D721Med (cell line): ENCODE measurements around the gene PRG2.
"Not testable (repeated sequence)": the region's sequence is repeated elsewhere in the genome, so short reads cannot be mapped to it uniquely, and the experiment has no call there.

Experiments used
- DNase-seq: peaks from one replicate; pipeline ENCODE4 v3.0.0; 2011; ENCODE audit warnings: low spot score; ENCODE audit not compliant: insufficient read length
- FAIRE-seq: peaks from 2 replicates; lab custom pipeline; 2011; peaks lifted over from hg19 to GRCh38; lab: Jason Lieb, UNC
- CTCF ChIP-seq: IDR thresholded peaks from 2 replicates; pipeline ENCODE4 v1.5.1; 2012; ENCODE audit warnings: mild to moderate bottlenecking, control low read depth; ENCODE audit not compliant: insufficient read depth; ENCODE audit errors: missing control alignments

Gene PRG2

GRCh38 chr11:57403802-57404147 lies 13.3 kb upstream of the PRG2 start:
- no peak for FAIRE-seq
- no peak for DNase-seq
- TF ChIP-seq CTCF, result no peak

GRCh38 chr11:57403003-57403801 lies 12.8 kb upstream of the PRG2 start:
- not testable (repeated sequence) for FAIRE-seq, DNase-seq

GRCh38 chr11:57402188-57403002 lies 11.9 kb upstream of the PRG2 start:
- DNase-seq, result no peak
- FAIRE-seq, result no peak
- no peak for TF ChIP-seq CTCF

- DNase-seq (no peak), FAIRE-seq (no peak)
- TF ChIP-seq CTCF, result no peak
Measured at GRCh38 chr11:57399972-57400578, 9.6 kb upstream of the PRG2 start.

- DNase-seq (no peak), FAIRE-seq (no peak)
- no peak for TF ChIP-seq CTCF
Measured at GRCh38 chr11:57399221-57399620, 8.8 kb upstream of the PRG2 start.

GRCh38 chr11:57397394-57397990 lies 7.0 kb upstream of the PRG2 start:
- TF ChIP-seq CTCF, result no peak
- no peak for DNase-seq
- FAIRE-seq, result no peak

GRCh38 chr11:57396744-57397143 lies 6.3 kb upstream of the PRG2 start:
- no peak for DNase-seq

More at GRCh38 chr11:57396744-57397143, 6.3 kb upstream of the PRG2 start:
- no peak for TF ChIP-seq CTCF
- no peak for FAIRE-seq
